A549 (cell line): Measurements from ENCODE around the gene GMNN.

ENCODE experiments used
- CHD2 ChIP-seq: fragments of 150-350 bp; IDR thresholded peaks from 2 replicates; pipeline ENCODE4 v1.6.1; 2014; ENCODE audit warnings: low read length; ENCODE audit not compliant: partially characterized antibody
- CTCF ChIP-seq: fragments of >200 bp; sonication (Bioruptor Twin); formaldehyde crosslinking; IDR thresholded peaks from 3 replicates; pipeline ENCODE4 v1.5.1; 2016
- JUN ChIP-seq, 2 experiments: fragments of >200 bp; sonication (Bioruptor Twin); formaldehyde crosslinking; IDR thresholded peaks; 2 replicates in 1 of 2; 3 replicates in 1 of 2; pipeline ENCODE4 v1.6.1; 2016 to 2017
- MAFK ChIP-seq: fragments of 450-650 bp; IDR thresholded peaks from 2 replicates; pipeline ENCODE4 v1.6.1; 2014; ENCODE audit not compliant: partially characterized antibody
- MAX ChIP-seq: IDR thresholded peaks from 2 replicates; pipeline ENCODE4 v1.6.1; 2012
- POLR2A ChIP-seq: IDR thresholded peaks from 2 replicates; pipeline ENCODE4 v1.6.1; 2012; ENCODE audit warnings: mild to moderate bottlenecking, low read length
- RAD21 ChIP-seq, 2 experiments: fragments of >200 bp in 1 of 2; sonication (Bioruptor Twin) in 1 of 2; formaldehyde crosslinking in 1 of 2; IDR thresholded peaks in 1 of 2; conservative IDR thresholded peaks in 1 of 2; 2 replicates in 1 of 2; 3 replicates in 1 of 2; pipeline ENCODE4 v1.6.1; 2012 to 2018; ENCODE audit warnings: inconsistent platforms in 1 of 2
- REST ChIP-seq: fragments of 200-600 bp; sonication (generic); IDR thresholded peaks from 2 replicates; pipeline ENCODE4 v1.6.1; 2016; ENCODE audit warnings: antibody characterized with exemption, mild to moderate bottlenecking, moderate library complexity
- SMC3 ChIP-seq: fragments of >200 bp; sonication (Bioruptor Twin); formaldehyde crosslinking; IDR thresholded peaks from 3 replicates; pipeline ENCODE4 v1.6.1; 2018; ENCODE audit warnings: inconsistent platforms
- SREBF2 ChIP-seq: fragments of 450-650 bp; IDR thresholded peaks from 2 replicates; pipeline ENCODE4 v1.6.1; 2014; ENCODE audit warnings: mild to moderate bottlenecking, moderate library complexity
- USF2 ChIP-seq: fragments of 450-650 bp; IDR thresholded peaks from 2 replicates; pipeline ENCODE4 v1.6.1; 2014; ENCODE audit warnings: antibody characterized with exemption
- ZC3H11A ChIP-seq: fragments of 450-650 bp; IDR thresholded peaks from 2 replicates; pipeline ENCODE4 v1.6.1; 2014; ENCODE audit warnings: antibody characterized with exemption, mild to moderate bottlenecking

- no peak for TF ChIP-seq CHD2
- no peak for TF ChIP-seq POLR2A
- no peak for TF ChIP-seq SMC3
- no peak for TF ChIP-seq CTCF
- TF ChIP-seq SREBF2 = no peak
- no peak for TF ChIP-seq USF2
- TF ChIP-seq ZC3H11A = no peak
- TF ChIP-seq REST = no peak
- no peak for TF ChIP-seq JUN (IDR thresholded peaks at IDR 0.05)
- TF ChIP-seq RAD21 (conservative IDR thresholded peaks at IDR 0.05 in 1 of 2, IDR thresholded peaks at IDR 0.05 in 1 of 2) = no peak
- TF ChIP-seq MAFK = no peak
- no peak for TF ChIP-seq MAX
These were observed 53.2 kb downstream of the GMNN start for GRCh38 chr6:24827970-24828369.
